T47D (cell line): ENCODE measurements around the gene OR5W2.
A peak's percentile ranks its signal among the peaks of the same experiment; 100 is the strongest.
"Not testable (repeated sequence)": the region's sequence is repeated elsewhere in the genome, so short reads cannot be mapped to it uniquely, and the experiment has no call there.

Experiments
- DNase-seq, 2 experiments: peaks; one replicate each; pipeline versions ENCODE4 v3.0.0 to v3.0.0-alpha.2; 2011 to 2012; ENCODE audit warnings: low read depth in 1 of 2, low spot score in 1 of 2
- JUND ChIP-seq: IDR thresholded peaks from 2 replicates; pipeline ENCODE4 v1.6.1; 2012; ENCODE audit warnings: low read depth
- in situ Hi-C: cut with HindIII; loops from 2 replicates; pipeline ENCODE4 v1.10.0; 2016; ENCODE audit warnings: low sequenced_read_pairs, low pct_unique_long_range_greater_than_20kb

Gene OR5W2

DNA sequence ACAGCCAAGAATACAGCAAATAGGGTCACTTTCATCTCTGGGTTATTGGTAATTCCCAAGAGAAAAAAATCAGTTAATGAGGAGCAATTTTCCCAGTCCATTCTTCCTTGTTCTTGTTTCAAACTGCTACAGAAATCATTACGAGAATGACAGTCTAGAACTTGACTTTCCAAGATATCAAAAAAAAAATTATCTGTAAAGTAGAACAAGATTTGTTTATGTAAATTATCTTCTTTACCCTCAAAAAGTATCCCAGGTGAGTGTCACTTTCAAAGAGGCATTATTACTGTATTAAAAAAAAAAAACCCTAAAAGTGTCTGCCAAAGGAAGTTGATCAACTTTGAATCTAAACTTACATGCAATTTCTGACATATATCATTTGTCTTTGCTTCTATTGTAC, at the start of gene OR5W2:
Gene OR5W2 (minus strand): TSS at position 101 of the 400 bp plus-strand sequence. CDS start 0 bp downstream, at position 101.
- DNase-seq: no peak
- no peak for TF ChIP-seq JUND
- in situ Hi-C loops: no loop called here

DNA sequence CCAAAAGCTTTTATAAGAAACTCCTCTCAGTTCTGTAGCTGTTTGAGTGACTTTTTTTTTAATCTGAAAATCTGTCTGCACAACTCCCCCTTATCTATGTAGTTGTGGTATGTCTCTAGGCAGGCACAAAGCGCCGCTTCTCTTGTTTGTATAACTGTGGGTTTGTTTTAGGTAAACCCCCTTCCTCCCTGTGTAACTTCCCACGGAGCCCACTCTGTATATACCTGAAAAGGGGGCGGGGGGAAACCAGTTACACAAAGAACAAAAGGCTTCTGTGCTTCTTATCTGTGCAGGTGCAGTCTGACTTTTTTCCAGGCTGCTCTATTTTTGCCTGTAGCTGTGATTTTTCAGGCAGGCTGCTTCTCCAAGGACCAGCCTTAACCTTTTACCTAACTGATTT, 42.1 kb upstream of the OR5W2 start:
- in situ Hi-C loops: no loop called here
- DNase-seq: no peak
- no peak for TF ChIP-seq JUND

DNA sequence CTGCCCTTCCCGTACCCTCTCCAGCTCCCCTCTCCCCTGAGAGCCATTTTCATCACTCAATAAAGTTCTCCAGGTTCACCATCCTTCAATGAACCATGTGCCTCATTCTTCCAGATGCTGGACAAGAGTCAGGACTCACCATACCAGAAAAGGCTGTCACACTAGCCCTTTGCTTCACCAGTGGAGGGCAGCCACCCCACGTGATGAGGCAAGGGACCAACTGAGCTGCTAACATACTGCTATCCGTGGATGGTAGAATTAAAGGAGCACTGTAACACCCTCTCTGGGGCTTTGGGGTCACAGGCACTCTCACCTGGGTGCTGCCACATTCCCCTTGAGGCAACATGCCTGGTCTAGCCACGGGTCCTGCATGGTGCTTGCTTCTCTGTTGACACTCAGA, 34.9 kb upstream of the OR5W2 start:
- no peak for TF ChIP-seq JUND
- in situ Hi-C loops: no loop called here
- DNase-seq: peak in 1 of 2 experiments; percentile 13

DNA sequence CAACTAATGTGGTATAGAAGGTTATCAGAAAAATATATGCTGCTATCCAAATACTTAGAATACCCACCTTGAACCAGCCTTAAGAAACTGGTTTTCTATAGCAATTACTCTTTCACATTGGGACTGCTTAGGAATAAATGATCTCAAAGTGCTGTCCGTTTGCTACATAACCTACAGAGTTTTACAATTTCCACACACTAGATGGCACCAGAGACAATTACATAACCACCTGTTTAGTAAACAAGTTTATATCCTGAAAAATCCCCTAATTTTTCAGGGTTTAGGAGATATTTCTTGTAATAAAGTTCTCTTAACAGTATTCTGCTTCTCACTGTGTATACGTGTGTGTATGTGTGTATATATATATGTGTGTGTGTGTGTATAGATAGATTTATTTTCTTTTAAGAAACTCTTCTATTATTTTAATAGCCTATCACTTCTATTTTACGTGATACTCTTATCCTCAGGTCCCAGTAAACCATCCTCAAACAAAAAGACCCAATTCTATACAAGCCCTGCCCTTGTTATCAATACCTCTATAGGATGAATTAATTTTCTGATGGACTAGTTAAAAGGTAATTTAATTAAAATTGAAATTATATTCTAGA, 28.5 kb upstream of the OR5W2 start:
- in situ Hi-C loops: no loop called here
- DNase-seq: peak; percentile 26 to 79

DNA sequence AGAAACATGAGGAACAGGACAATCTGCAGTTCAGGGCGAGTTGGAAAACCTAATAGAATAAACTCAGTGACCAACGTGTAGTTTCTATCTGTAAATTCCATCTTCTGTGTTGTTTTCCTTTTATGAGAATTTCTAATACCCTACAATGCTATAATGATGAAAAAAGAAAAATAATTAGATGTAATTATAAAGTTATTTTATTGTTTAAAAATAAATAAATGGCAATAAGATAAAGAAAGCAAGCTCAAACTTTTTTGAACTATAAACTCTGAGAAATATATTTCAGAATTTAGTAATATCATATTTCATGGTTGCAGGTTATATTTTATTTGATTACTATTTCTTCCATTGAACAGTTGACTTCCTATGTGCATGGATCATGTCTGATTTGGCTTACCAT, 21.9 kb upstream of the OR5W2 start, which contains the start of gene OR5I1:
Gene OR5I1 (minus strand): TSS at position 101 of the 400 bp plus-strand sequence. CDS start 0 bp downstream, at position 101.
- in situ Hi-C loops: no loop called here
- DNase-seq: no peak
- TF ChIP-seq JUND: no peak

More for the DNA sequence above, 28.5 kb upstream of the OR5W2 start:
- no peak for TF ChIP-seq JUND

DNA sequence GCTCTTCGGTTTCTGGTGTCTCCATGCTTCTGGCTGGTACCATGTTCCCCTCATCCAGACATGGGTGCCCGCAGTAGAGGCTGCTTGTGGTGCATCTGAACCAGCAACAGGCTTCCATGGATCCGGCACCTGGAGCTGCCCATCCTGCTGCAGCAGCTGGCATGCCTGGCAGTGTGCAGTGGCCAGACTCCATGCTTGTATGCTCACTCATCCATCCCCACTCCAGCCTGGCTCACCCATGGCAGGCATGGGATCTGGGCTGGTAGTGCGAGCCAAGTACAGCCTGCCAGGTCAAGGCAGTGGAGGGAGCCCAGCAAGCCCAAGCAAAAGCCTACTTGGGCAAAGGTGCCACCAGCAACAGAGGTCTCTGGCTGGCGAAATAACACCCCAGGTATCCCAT, 6.2 kb upstream of the OR5W2 start:
- DNase-seq: no peak
- in situ Hi-C loops: no loop called here
- TF ChIP-seq JUND: no peak

DNA sequence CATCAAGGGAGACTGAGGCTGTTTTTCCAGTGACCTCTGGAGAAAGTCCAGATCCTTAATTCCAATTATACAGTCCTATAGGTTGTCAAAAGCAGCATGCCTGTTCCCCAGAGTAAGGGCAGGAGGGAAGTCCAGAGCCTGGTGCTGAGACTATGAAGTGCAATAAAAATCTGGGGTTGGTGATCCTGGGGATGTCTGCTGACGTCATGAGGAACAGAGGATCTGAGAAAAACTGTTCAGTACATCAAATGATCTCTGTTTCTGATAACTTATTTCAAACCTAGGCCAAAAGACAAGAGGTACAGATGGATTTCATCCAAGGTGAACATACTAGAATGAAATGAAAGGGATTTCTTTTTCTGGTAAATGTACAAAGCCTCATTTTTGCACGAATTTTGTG, 12.1 kb downstream of the OR5W2 start:
- in situ Hi-C loops: no loop called here
- no peak for TF ChIP-seq JUND
- DNase-seq: no peak

DNA sequence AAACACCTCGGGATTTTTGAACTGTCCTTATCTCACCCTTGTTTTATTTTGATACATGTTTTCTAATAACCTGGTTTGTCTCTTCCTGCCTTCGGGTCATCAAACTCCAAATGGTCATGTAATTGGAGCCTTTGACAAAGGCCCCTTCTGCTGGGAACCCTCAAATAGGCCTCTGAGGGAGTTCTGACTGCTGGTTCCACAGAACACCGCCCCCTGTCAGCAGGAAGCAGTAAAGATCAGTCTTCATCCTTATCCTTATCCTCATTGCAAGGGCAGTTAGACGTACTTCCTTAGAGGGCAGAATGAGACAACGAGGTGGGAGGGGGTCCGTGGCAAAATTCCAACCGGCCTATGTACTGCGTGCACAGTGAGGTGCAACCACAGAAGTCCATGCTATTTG, 19.2 kb downstream of the OR5W2 start:
- no peak for DNase-seq
- TF ChIP-seq JUND: no peak
- in situ Hi-C loops: no loop called here

DNA sequence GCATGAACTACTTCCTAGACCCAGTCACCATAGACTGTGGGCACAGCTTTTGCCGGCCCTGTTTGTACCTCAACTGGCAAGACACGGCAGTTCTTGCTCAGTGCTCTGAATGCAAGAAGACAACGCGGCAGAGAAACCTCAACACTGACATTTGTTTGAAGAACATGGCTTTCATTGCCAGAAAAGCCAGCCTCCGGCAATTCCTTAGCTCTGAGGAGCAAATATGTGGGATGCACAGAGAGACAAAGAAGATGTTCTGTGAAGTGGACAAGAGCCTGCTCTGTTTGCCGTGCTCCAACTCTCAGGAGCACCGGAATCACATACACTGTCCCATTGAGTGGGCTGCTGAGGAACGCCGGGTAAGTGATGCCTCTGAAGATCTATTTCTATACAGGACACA, 28.9 kb downstream of the OR5W2 start:
- in situ Hi-C loops, DNase-seq: not testable (repeated sequence)

DNA sequence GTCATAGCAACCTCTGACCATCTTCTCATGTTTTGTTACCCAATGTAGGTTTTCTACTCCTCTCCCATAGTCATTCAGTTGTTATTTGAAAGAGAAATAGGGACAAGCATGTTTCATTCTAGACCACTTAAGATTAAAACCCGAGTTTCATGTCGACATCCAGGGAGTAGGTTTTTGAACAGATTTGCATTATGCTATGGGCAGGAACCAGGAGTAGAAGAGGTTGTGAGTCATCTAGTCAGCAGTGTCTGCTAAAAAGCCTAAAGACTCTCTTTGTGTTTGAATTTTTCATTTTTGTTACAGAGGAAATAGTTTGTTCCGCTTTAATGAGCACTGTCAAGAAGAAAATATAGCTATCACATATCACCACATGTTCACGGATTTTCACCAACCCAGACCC, 29.4 kb downstream of the OR5W2 start:
- DNase-seq, in situ Hi-C loops: not testable (repeated sequence)

DNA sequence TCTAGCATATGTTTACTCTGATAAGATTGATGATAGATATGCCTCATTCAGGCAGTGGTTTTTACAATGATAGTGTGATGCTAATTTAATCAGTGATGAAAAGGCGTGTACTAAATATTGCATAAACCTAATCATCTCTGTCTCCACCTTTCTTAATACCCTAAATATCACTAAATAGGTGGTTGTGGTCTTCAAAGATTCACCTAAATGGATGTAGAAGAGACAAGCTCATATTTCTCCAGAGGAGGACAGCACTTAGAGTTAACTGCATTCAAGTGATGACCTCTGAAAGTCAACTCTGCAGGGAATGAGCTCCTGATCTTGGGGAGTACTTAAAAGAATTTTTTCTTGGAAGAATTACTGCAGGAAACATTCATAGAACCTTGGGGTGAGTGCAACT, 31.4 kb downstream of the OR5W2 start, which contains the start of gene TRIM51:
Gene TRIM51 (plus strand): TSS at position 301 of the 400 bp plus-strand sequence. CDS start 2,132 bp downstream, outside the sequence.
- in situ Hi-C loops, DNase-seq: not testable (repeated sequence)

DNA sequence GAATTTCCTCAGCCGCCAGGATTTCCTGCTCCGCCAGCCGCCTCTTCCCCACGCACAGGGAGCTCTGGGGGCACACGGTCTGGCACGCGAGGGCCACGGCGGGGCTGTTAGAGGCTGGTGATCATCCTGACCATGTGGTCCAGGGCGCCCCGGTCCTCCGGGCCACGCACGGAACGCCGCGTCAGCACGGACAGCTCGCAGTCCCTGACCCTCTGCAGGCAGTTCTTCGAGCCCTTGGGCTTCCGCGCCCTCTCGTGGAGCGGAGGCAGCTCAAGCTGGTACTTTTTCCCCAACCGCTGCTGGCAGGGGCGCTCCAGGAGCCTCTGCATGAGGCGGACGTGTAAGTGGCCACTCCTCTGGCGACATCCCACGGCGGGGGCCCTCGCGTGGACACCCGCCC, 41.2 kb downstream of the OR5W2 start:
- in situ Hi-C loops, DNase-seq: not testable (repeated sequence)

DNA sequence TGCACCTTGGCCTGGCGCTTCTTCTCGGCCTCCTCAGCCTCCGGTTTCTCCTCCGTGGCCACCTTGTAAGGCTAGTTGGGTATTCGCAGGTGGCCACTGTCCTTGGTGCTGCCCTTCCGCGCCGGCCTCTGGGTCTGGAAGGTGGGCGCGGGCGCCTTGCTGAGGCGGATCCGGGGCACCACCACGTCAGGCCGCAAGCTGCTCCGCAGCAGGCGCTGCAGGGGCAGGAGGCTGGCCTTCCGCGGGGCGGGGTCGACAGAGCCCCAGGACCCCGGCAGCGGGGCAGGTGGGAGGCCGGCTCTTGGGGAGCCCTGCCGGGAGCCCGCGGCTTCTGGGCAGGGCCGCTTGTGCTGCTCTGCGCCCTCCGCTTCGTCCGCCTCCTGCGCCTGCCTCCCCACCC, 41.7 kb downstream of the OR5W2 start:
- peak in 1 of 2 experiments; percentile 36 for DNase-seq
- in situ Hi-C loops: not testable (repeated sequence)

DNA sequence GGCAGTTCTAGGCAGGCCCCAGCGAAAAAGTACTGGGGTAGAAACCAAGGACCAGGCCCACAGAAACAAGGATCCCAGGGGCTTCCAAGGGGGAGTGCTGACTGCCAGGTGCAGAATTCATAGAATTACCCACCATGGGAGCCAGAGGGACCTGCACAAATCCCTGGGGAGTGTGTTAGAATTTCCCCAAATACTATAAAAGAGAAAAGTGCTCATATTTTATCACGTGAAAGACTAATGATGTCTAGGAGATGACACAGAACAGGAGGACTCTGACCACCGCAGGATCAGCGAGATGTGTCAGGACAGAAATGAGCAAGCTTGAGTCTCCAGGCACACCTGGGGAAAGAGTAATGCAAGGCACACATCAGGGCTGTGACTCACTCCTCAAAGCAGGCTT, 47.0 kb downstream of the OR5W2 start:
- in situ Hi-C loops, DNase-seq: not testable (repeated sequence)
